HG03521 (cell line): ENCODE data around the gene UTP25.
"Not testable (repeated sequence)": the region's sequence is repeated elsewhere in the genome, so short reads cannot be mapped to it uniquely, and the experiment has no call there.

Source experiments
- ATAC-seq: cut with Tn5 transposase; IDR thresholded peaks from one replicate; pipeline ENCODE4 v1.9.1; 2021; ENCODE audit warnings: mild to moderate bottlenecking, moderate library complexity; ENCODE audit not compliant: unreplicated experiment

Gene UTP25

GRCh38 chr1:209870151-209870831 lies 42.5 kb downstream of the UTP25 start:
- ATAC-seq = no peak

GRCh38 chr1:209871006-209871405 lies 43.2 kb downstream of the UTP25 start:
- no peak for ATAC-seq

- ATAC-seq = no peak
Observed at GRCh38 chr1:209871430-209871829, 43.7 kb downstream of the UTP25 start.

DNA sequence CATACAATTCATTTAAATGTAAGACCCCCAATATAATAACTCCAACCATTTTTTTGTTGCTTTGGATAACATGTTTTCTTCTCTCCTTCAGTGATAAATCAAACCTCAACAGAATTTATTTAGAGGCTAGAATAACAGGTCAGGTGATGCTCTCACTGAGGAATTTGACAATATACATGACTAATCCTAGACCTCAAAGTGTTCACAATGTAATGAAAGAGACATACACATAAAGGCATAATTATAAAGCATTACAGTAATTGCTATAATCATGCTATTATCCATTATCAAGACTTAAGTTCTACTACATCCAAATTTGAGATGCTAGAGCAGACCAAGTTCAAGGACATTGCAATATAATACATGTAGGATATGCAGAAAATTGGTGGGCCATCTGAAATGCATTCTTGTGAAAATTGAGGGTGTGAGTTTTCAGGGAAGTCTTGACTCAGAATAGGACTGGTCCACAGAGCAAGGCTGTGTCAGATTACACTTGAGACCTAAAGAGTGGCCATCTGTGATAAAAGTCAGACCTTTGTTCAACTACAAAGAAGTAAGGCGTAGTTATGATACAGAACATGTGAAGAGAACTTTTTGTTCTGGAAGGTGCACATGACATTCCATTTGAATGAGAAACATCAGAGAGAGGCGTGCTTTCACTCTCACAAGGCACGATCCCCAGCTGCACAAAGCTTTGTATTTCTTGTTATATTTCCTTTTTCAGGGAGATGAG lies 45.5 kb downstream of the UTP25 start:
- no peak for ATAC-seq

DNA sequence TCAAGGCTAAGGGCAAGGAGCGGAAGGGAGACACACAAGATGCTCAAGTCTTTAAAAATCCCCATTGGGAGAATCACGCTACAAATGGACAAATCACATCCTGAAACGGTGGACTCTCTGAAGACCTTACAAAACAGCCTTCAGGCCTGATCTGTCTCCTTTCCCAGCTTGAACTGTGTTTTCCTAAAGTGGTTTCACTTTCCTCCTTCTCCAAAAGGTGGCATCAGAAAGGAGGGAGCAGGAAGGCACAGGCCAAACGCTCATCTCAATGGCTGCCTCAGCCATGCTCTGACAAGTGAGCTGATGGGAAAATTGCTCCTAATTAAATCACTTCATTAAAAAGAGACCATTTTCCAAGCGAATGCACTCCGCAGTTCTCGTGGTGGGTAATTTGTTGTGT lies 47.7 kb downstream of the UTP25 start:
- no peak for ATAC-seq

- no peak for ATAC-seq
Observed at GRCh38 chr1:209876078-209876800, 48.5 kb downstream of the UTP25 start.

GRCh38 chr1:209877087-209877764 lies 49.5 kb downstream of the UTP25 start:
- no peak for ATAC-seq

DNA sequence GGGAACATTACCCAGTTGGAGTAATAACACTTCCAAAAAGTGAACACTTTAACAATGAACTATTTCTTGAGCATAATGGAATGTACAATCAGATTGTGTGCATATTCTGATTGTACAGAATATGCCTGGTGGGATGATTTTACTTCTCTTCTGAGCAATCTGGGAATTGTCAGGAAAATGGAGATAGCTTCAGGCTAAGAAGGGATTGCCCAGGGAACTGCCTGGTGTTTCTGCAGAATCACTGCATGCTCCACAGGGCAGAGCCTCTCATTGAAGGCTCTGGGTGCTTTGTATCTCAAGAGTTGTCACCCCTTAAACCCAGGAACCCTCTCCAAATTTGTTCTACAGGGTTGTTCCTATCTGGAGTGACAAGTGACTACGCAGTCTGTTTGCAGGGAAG lies 51.2 kb downstream of the UTP25 start:
- no peak for ATAC-seq

DNA sequence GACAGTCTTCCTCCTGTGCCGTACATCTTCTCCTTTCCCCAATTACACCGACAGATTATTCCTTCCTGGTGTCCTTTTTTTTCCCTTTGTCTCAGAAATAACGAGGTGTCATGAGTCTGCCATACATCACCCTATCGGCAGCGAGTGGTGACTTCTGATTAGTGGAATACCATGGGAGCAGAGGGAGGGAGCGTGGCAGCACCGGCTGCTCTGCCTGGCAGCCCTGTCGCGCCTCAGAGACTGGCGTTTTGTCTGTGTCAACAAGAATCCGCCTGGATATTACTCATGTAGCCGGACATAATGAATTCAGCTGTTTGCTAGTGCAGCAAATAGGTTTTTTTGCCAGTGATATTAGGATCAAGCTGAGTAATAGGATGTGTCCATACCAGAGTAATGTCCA lies 51.8 kb downstream of the UTP25 start:
- no peak for ATAC-seq

DNA sequence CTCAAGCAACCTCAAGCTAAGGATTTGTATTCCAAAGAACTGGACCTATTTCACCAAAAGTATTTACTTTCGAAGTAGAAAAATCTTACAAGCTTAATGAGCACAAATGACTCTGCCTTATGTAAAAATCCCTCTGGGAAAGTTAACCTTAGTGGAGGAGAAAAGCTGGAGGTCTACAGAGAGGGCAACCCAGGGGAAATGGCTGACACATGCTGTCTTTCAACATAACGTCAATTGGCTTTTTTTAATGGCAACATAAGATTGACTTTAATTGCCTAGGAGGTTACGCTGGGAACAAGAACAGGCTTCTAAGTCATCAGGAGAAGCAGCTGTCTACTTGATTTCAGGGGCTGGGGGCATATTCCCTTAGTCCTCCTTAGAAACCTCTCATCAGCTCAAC lies 52.3 kb downstream of the UTP25 start:
- ATAC-seq = no peak

GRCh38 chr1:209881619-209882018 lies 53.8 kb downstream of the UTP25 start:
- no peak for ATAC-seq

DNA sequence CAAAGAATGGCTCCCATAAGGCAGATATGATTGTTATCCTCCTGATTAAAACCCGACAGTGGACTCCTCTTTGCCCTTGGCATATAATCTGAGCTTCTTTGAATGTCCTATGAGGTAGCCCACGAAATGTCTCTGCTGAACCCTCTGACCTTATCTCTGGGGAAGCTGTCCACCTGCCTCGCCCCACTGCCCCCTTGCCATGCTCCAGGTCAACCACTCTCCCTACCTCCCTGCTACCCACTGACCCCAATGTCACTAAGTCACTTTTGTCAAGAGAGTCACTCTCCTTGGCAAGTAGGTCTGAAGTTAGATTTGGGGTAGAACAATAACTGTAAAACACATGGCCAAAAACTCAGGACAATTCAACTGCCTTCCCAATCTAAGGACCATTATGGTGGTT lies 54.5 kb downstream of the UTP25 start:
- no peak for ATAC-seq

- ATAC-seq = no peak
Observed at GRCh38 chr1:209882942-209883340, 55.2 kb downstream of the UTP25 start.

DNA sequence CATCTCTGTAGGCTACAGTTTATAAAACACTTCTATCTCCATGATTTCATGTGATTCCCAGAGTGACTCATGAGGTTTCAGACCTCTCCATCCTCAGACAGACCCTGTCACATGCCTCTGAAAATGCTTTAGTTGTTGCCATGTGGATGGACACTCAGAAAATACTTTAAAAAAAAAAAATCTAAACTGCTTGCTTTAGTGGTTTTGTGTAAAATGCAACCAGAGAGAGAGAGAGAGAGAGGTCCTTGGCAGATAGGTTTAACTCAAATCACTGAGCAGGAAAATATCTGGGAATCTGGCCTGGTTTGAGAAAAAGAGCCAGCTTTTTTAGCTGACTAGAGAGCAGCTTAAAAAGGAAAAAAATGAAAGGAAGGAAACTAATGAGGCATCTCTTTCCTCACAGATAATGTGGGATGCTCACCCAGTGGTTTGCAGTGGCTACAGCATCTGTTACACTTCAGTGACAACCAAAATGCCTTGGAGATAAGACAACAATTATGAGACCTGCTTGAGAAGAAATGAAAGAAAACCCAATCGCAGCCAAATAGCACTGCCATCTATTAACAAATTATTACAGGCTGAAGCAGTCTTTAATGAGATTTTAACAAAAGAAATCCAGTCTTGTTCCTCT lies 55.7 kb downstream of the UTP25 start:
- ATAC-seq = no peak

GRCh38 chr1:209884249-209884648 lies 56.5 kb downstream of the UTP25 start:
- ATAC-seq = no peak

DNA sequence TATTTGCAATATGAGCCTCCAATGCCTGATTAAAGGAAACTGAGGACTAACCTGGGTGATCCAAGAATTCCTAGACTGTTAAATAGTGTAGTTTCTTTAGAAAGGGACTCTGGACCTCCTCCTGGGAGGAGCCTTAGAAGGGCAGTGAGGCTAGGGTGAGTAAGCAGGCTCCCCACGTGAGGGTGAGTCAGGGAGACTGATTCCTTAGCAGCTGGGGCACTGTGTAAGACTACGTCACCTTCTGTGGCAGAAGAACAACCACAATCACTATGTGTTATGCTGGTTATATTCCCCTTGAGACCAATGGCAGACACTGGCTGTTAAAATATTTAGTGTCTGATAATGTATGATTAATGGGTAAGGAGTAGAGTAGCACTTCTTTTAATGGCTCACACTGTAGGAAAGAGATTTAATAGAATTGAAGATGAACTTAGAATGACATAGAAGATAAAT lies 56.9 kb downstream of the UTP25 start:
- ATAC-seq = peak; percentile 72

DNA sequence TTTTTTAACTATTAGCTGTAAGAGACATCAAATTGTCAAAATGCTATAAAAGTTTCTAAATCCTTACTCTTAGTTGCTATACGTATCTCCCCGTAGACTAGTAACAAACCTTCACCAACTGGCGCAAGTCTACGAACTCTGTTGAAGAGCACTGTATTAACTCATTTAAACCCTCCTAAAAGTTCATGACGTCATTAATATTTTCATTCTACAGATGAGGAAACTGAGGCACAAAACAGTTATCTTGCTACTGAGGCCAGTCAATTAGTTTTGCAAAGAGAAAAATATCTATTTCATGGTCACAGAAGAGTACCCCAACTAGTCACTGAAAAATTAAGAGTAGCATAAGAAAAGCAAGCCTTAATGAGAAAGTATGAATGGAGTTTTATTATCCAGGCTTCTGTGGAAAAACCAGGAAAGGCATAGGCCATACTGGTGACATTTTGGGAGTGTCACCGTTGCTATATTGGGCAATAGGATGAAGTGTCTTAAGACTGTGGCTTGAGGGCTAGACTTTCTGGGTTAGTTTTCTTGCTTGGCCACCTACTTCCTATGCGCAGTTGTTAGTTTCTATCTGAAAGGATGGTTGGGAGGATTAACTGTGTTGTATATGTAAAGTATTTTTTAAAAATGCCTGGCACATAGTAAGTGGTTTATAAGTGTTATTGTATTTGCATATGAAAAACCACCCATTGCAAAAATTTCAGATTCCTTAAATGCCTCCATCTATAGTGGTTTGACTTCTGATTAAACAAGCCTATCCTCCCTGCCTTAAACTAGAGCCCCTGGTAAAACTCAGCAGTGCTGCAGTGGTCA lies 57.8 kb downstream of the UTP25 start:
- ATAC-seq = no peak

- ATAC-seq = no peak
Observed at GRCh38 chr1:209886219-209886536, 58.4 kb downstream of the UTP25 start.

GRCh38 chr1:209888291-209889076 lies 60.7 kb downstream of the UTP25 start:
- ATAC-seq = not testable (repeated sequence)

DNA sequence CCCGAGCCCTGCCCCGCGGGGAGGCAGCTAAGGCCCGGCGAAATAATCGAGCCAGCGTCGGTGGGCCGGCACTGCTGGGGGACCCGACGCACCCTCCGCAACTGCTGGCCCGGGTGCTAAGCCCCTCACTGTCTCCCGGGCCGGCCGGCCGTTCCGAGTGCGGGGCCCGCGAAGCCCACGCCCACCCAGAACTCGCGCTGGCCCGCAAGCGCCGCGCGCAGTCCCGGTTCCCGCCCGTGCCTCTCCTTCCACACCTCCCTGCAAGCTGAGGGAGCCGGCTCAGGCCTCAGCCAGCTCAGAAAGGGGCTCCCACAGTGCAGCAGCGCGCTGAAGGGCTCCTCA lies 61.3 kb downstream of the UTP25 start:
- ATAC-seq = no peak
